ENCODE results near the gene ZBTB21. TPM values are rescaled to one million over a fixed set of nuclear protein-coding genes. Genes with fewer than 3 reads are reported as not detected.

The ZBTB21 gene
- total and polyA plus RNA-seq, 9 of the 15 experiments (the other 6 are each of a cell fraction or from before 2014, with no cell fraction given), result 2.2 to 15.2 (median 8.7) TPM

DNA sequence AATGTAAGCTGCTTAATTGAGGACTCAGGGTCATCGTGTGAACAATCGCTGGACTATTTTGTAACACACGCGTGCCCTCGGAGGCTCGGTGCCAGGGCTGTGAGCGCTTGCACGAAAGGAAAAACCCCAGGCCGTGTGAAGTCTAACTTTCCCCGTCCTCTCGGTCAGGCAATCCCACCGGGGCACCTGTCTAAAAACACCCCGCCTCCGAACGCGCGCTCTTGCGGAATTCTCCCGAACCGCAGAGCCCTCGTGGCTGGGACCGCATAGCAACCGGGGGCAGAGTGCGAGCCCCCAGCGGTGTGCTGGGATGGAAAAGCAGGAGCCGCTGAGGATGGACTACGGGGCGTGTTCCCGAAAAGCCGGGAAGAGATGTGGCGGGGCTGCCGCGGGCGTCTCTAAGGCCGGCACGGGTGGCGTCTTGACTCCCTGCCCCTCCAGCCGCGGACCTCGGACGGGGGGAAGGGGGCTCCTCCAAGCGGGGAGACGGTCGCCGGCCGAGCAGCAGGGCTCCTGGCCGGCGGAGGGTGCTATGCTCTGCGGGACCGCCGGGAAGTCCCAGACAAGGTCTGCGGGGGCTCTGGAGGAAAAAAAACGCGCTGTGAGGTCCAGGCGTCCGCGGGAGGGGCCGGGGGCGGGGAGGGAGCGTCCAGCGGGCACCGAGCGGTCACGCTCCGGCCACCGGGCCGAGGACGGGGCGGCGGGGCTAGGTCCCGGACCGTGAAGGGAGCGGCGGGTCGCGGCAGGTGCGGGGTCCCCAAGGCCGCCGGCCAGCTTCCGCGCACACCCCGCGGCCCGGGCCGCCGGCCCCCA is 936 bp downstream of the ZBTB21 start (continued):
- TF ChIP-seq, protein P1, sequence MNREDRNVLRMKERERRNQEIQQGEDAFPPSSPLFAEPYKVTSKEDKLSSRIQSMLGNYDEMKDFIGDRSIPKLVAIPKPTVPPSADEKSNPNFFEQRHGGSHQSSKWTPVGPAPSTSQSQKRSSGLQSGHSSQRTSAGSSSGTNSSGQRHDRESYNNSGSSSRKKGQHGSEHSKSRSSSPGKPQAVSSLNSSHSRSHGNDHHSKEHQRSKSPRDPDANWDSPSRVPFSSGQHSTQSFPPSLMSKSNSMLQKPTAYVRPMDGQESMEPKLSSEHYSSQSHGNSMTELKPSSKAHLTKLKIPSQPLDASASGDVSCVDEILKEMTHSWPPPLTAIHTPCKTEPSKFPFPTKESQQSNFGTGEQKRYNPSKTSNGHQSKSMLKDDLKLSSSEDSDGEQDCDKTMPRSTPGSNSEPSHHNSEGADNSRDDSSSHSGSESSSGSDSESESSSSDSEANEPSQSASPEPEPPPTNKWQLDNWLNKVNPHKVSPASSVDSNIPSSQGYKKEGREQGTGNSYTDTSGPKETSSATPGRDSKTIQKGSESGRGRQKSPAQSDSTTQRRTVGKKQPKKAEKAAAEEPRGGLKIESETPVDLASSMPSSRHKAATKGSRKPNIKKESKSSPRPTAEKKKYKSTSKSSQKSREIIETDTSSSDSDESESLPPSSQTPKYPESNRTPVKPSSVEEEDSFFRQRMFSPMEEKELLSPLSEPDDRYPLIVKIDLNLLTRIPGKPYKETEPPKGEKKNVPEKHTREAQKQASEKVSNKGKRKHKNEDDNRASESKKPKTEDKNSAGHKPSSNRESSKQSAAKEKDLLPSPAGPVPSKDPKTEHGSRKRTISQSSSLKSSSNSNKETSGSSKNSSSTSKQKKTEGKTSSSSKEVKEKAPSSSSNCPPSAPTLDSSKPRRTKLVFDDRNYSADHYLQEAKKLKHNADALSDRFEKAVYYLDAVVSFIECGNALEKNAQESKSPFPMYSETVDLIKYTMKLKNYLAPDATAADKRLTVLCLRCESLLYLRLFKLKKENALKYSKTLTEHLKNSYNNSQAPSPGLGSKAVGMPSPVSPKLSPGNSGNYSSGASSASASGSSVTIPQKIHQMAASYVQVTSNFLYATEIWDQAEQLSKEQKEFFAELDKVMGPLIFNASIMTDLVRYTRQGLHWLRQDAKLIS (CRISPR knock-in tag; IDR thresholded peaks at IDR 0.05), result 0 out of 2 replicates have a peak, but pooled peaks have one; percentile 56
- TF ChIP-seq TCF7 (IDR thresholded peaks at IDR 0.05; ENCODE audit: borderline replicate concordance) (no peak), ZNF146 (CRISPR knock-in tag; IDR thresholded peaks at IDR 0.05; ENCODE audit: unreplicated experiment) (no peak), ZNF3 (CRISPR knock-in tag; IDR thresholded peaks at IDR 0.05) (no peak), ARID2 (IDR thresholded peaks at IDR 0.05) (no peak), MYC (IDR thresholded peaks at IDR 0.05; ENCODE audit: low read depth, low read length) (peak; percentile 72), MYC (CRISPR knock-in tag; IDR thresholded peaks at IDR 0.05; ENCODE audit: borderline replicate concordance, low read depth) (no peak), POLR2G (IDR thresholded peaks at IDR 0.05; ENCODE audit: low read depth, low read length) (peak; percentile 27), KAT7 (CRISPR knock-in tag; IDR thresholded peaks at IDR 0.05; ENCODE audit: borderline replicate concordance) (0 out of 2 replicates have a peak, but pooled peaks have one; percentile 77), L3MBTL2 (IDR thresholded peaks at IDR 0.05) (peak; percentile 71), ZNF436 (CRISPR knock-in tag; IDR thresholded peaks at IDR 0.05) (no peak), ZC3H11A (IDR thresholded peaks at IDR 0.05; ENCODE audit: low read depth, low read length) (0 out of 2 replicates have a peak, but pooled peaks have one; percentile 9), NRF1 (conservative IDR thresholded peaks at IDR 0.05 in 1 of 2, IDR thresholded peaks at IDR 0.05 in 1 of 2) (no peak), ATF7 (IDR thresholded peaks at IDR 0.05) (no peak), GABPB1 (CRISPR knock-in tag; IDR thresholded peaks at IDR 0.05) (no peak), MTA3 (IDR thresholded peaks at IDR 0.05; ENCODE audit: borderline replicate concordance) (no peak; the same call in 1 of the 2 replicates), ZNF668 (CRISPR knock-in tag; IDR thresholded peaks at IDR 0.05) (no peak)
- TF ChIP-seq, protein P2, sequence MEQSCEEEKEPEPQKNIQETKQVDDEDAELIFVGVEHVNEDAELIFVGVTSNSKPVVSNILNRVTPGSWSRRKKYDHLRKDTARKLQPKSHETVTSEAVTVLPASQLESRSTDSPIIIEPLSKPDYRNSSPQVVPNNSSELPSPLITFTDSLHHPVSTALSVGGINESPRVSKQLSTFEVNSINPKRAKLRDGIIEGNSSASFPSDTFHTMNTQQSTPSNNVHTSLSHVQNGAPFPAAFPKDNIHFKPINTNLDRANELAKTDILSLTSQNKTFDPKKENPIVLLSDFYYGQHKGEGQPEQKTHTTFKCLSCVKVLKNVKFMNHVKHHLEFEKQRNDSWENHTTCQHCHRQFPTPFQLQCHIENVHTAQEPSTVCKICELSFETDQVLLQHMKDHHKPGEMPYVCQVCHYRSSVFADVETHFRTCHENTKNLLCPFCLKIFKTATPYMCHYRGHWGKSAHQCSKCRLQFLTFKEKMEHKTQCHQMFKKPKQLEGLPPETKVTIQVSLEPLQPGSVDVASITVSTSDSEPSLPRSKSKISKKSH (CRISPR knock-in tag; IDR thresholded peaks at IDR 0.05), result no peak
- TF ChIP-seq, protein P3, sequence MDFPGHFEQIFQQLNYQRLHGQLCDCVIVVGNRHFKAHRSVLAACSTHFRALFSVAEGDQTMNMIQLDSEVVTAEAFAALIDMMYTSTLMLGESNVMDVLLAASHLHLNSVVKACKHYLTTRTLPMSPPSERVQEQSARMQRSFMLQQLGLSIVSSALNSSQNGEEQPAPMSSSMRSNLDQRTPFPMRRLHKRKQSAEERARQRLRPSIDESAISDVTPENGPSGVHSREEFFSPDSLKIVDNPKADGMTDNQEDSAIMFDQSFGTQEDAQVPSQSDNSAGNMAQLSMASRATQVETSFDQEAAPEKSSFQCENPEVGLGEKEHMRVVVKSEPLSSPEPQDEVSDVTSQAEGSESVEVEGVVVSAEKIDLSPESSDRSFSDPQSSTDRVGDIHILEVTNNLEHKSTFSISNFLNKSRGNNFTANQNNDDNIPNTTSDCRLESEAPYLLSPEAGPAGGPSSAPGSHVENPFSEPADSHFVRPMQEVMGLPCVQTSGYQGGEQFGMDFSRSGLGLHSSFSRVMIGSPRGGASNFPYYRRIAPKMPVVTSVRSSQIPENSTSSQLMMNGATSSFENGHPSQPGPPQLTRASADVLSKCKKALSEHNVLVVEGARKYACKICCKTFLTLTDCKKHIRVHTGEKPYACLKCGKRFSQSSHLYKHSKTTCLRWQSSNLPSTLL (IDR thresholded peaks at IDR 0.05), result no peak
- TF ChIP-seq, protein P4, sequence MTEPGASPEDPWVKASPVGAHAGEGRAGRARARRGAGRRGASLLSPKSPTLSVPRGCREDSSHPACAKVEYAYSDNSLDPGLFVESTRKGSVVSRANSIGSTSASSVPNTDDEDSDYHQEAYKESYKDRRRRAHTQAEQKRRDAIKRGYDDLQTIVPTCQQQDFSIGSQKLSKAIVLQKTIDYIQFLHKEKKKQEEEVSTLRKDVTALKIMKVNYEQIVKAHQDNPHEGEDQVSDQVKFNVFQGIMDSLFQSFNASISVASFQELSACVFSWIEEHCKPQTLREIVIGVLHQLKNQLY (CRISPR knock-in tag; conservative IDR thresholded peaks at IDR 0.05), result no peak

All from K562 (cell line).